Transverse colon (tissue), 4 donors: ENCODE data around the gene USO1.

ENCODE experiments used
- CTCF ChIP-seq, 5 experiments: fragments of 200-600 bp in 3 of 5; fragments of 450-650 bp in 2 of 5; sonication (generic) in 3 of 5; IDR thresholded peaks; 1 replicate in 2 of 5; 2 replicates in 3 of 5; pipeline ENCODE4 v1.5.1; 2016 to 2017; ENCODE audit warnings: antibody characterized with exemption in 5 of 5, inconsistent platforms in 3 of 5, mild to moderate bottlenecking in 2 of 5, moderate library complexity in 1 of 5
- EP300 ChIP-seq: sonication (generic); formaldehyde crosslinking; IDR thresholded peaks from one replicate; pipeline ENCODE4 v1.6.1; 2017; ENCODE audit warnings: antibody characterized with exemption, low read depth
- POLR2A ChIP-seq: fragments of 450-650 bp; IDR thresholded peaks from one replicate; pipeline ENCODE4 v1.6.1; 2016; ENCODE audit warnings: antibody characterized with exemption, mild to moderate bottlenecking, moderate library complexity
- POLR2AphosphoS5 ChIP-seq, 3 donors: sonication (generic); formaldehyde crosslinking; IDR thresholded peaks; one replicate each; pipeline ENCODE4 v1.6.1; 2016; ENCODE audit warnings: antibody characterized with exemption in 3 of 3

- no peak for TF ChIP-seq CTCF (IDR thresholded peaks at IDR 0.05)
- no peak for TF ChIP-seq POLR2A
- TF ChIP-seq POLR2AphosphoS5 (IDR thresholded peaks at IDR 0.05) = no peak
- no peak for TF ChIP-seq EP300
These were observed 121.6 kb downstream of the USO1 start for GRCh38 chr4:75845992-75846391.
